Caco-2 (cell line): Measurements from ENCODE around the gene RAB19. TPM values are rescaled to one million over a fixed set of nuclear protein-coding genes. Genes with fewer than 3 reads are reported as not detected.

Experiments
- BruUV-seq: library from RNA; stranded (reverse); fragments of 400-500 nt; replicated peaks from 2 replicates; lab custom pipeline; 2021; lab: Mats Ljungman, UMichigan
- CTCF ChIA-PET: fragments of 300-600 bp; sonication (Branson Sonifier 250); formaldehyde crosslinking; loops from one replicate; lab custom pipeline; 2022; ENCODE audit warnings: antibody characterized with exemption; lab: Charles Lee
- POLR2A ChIA-PET: fragments of 300-600 bp; sonication (Branson Sonifier 250); formaldehyde crosslinking; loops from one replicate; lab custom pipeline; 2022; ENCODE audit warnings: antibody characterized with exemption; lab: Charles Lee
- DNase-seq, 2 experiments: peaks; one replicate each; pipeline versions ENCODE4 v3.0.0 to v3.0.0-alpha.2; 2020 to 2022
- H3K27me3 ChIP-seq: replicated peaks from 2 replicates; pipeline ENCODE4 v1.6.0; 2011; ENCODE audit warnings: low read length; ENCODE audit not compliant: control insufficient read depth, insufficient read depth
- H3K36me3 ChIP-seq: 2 replicates; pipeline ENCODE4 v1.5.1; 2011; ENCODE audit warnings: low read length; ENCODE audit not compliant: control insufficient read depth, insufficient read depth
- H3K4me1 ChIP-seq: fragments of 250-450 bp; sonication (Bioruptor Pico); 2 replicates; pipeline ENCODE4 v1.5.1; 2020; ENCODE audit warnings: mild to moderate bottlenecking
- H3K4me3 ChIP-seq: 2 replicates; pipeline ENCODE4 v1.5.1; 2011; ENCODE audit warnings: low read depth, mild to moderate bottlenecking, control low read depth, low read length
- H3K9me3 ChIP-seq: fragments of 250-450 bp; sonication (Bioruptor Pico); 2 replicates; pipeline ENCODE4 v1.5.1; 2020; ENCODE audit warnings: mild to moderate bottlenecking, moderate library complexity
- H3K27ac Mint-ChIP-seq: one replicate; pipeline ENCODE4 v1.8.0; 2022; ENCODE audit warnings: mixed read lengths; ENCODE audit not compliant: unreplicated experiment
- H3K27me3 Mint-ChIP-seq: one replicate; pipeline ENCODE4 v1.8.0; 2022; ENCODE audit warnings: mixed read lengths; ENCODE audit not compliant: insufficient read depth, unreplicated experiment
- H3K36me3 Mint-ChIP-seq: one replicate; pipeline ENCODE4 v1.8.0; 2022; ENCODE audit warnings: mild to moderate bottlenecking, mixed read lengths; ENCODE audit not compliant: insufficient read depth, unreplicated experiment
- H3K4me1 Mint-ChIP-seq: one replicate; pipeline ENCODE4 v1.8.0; 2022; ENCODE audit warnings: low read depth, mixed read lengths; ENCODE audit not compliant: unreplicated experiment
- H3K4me3 Mint-ChIP-seq: one replicate; pipeline ENCODE4 v1.8.0; 2022; ENCODE audit warnings: mild to moderate bottlenecking, moderate library complexity, mixed read lengths; ENCODE audit not compliant: unreplicated experiment
- H3K9me3 Mint-ChIP-seq: one replicate; pipeline ENCODE4 v1.8.0; 2022; ENCODE audit warnings: mixed read lengths; ENCODE audit not compliant: unreplicated experiment
- intact Hi-C: fragments of 100-400 bp; cut with micrococcal nuclease; formaldehyde crosslinking; loops from one replicate; pipeline ENCODE4 v1.10.0; 2022; ENCODE audit not compliant: unreplicated experiment
- total RNA-seq: library from RNA; stranded (reverse); gene quantifications from 2 replicates; pipeline ENCODE4 v1.2.3, GENCODE V29; 2022
- TF ChIP-seq, protein P1 (sequence below), 2 experiments: fragments of 200-600 bp in 1 of 2; IDR thresholded peaks; 1 replicate in 1 of 2; 2 replicates in 1 of 2; pipeline versions ENCODE4 v1.5.1 to v1.8.0; 2011 to 2022; ENCODE audit warnings: antibody characterized with exemption in 1 of 2, control low read depth in 1 of 2, inconsistent platforms in 1 of 2, low read depth in 1 of 2, low read length in 1 of 2, mild to moderate bottlenecking in 1 of 2, moderate library complexity in 1 of 2; ENCODE audit not compliant: insufficient read depth in 1 of 2, severe bottlenecking in 1 of 2, unreplicated experiment in 1 of 2

The RAB19 gene
- total RNA-seq, 1 experiment from 2014 or later, result 3.8 TPM

DNA sequence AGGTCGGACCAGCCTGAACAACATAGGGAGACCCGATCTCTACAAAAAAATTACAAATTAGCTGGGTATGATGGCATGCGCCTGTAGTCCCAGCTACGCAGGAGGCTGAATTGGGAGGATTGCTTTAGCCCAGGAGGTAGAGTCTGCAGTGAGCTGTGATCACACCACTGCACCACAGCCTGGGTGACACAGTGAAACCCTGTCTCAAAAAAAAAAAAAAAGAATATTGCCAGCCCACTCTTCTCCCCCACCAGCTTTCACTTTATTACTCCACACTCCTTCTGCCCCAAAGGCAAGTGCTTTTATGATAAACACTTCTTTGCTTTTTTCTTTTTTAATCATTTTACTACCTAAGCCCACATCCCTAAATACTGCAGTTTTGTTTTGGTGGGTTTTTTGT lies 14.8 kb downstream of the RAB19 start:
- Mint-ChIP-seq H3K36me3 (no peaks in the 10 kb centered on the region), H3K9me3 (no peaks in the 10 kb centered on the region), H3K4me3 (no peak overlapping the region), H3K27ac (no peak overlapping the region), H3K4me1 (peaks cover 8% of the 10 kb centered on the region), H3K27me3 (no peaks in the 10 kb centered on the region)
- intact Hi-C loops, result no loop called here
- BruUV-seq, result no TSS peak
- POLR2A ChIA-PET, result interaction anchor here (0.6 kb wide), 1 partner anchor 369 kb away, joined by 5 read pairs; no protein-coding TSS in a partner anchor
- no peak overlapping the region for H3K4me3 ChIP-seq
- TF ChIP-seq, protein P1, sequence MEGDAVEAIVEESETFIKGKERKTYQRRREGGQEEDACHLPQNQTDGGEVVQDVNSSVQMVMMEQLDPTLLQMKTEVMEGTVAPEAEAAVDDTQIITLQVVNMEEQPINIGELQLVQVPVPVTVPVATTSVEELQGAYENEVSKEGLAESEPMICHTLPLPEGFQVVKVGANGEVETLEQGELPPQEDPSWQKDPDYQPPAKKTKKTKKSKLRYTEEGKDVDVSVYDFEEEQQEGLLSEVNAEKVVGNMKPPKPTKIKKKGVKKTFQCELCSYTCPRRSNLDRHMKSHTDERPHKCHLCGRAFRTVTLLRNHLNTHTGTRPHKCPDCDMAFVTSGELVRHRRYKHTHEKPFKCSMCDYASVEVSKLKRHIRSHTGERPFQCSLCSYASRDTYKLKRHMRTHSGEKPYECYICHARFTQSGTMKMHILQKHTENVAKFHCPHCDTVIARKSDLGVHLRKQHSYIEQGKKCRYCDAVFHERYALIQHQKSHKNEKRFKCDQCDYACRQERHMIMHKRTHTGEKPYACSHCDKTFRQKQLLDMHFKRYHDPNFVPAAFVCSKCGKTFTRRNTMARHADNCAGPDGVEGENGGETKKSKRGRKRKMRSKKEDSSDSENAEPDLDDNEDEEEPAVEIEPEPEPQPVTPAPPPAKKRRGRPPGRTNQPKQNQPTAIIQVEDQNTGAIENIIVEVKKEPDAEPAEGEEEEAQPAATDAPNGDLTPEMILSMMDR (IDR thresholded peaks at IDR 0.05; ENCODE audit: insufficient read depth in 1 of 2, low read depth in 1 of 2, low read length in 1 of 2, severe bottlenecking in 1 of 2, unreplicated experiment in 1 of 2), result no peak
- CTCF ChIA-PET, result no interaction called here
- H3K9me3 ChIP-seq, result no peaks in the 10 kb centered on the region
- H3K27me3 ChIP-seq, result no peaks in the 10 kb centered on the region
- H3K4me1 ChIP-seq, result peaks cover 8% of the 10 kb centered on the region; the same call in 1 of the 2 replicates
- no peaks in the 10 kb centered on the region for H3K36me3 ChIP-seq
- DNase-seq, result no peak

DNA sequence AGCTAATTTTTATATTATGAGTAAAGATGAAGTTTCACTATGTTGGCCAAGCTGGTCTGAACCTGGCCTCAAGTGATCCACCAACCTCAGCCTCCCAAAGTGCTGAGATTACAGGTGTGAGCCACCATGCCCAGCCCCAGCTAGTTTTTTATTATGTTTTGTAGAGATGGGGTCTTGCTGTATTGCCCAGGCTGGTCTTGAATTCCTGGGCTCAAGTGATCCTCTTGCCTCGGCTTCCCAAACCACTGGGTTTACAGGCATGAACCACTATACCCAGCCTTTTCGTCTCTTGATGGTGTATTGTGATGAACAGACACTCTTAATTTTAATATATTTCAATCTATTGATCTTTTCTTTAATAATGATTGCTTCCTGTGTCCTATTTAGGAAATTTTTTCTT lies 17.7 kb downstream of the RAB19 start:
- Histone ChIP-seq H3K36me3 (no peaks in the 10 kb centered on the region), H3K9me3 (no peaks in the 10 kb centered on the region), H3K4me3 (no peak overlapping the region), H3K27me3 (no peaks in the 10 kb centered on the region), H3K4me1 (no peaks in the 10 kb centered on the region)
- Mint-ChIP-seq H3K4me3 (no peak overlapping the region), H3K9me3 (no peaks in the 10 kb centered on the region), H3K4me1 (no peaks in the 10 kb centered on the region), H3K27ac (no peak overlapping the region), H3K36me3 (no peaks in the 10 kb centered on the region), H3K27me3 (no peaks in the 10 kb centered on the region)
- TF ChIP-seq, protein P1 (IDR thresholded peaks at IDR 0.05; ENCODE audit: insufficient read depth in 1 of 2, low read depth in 1 of 2, low read length in 1 of 2, severe bottlenecking in 1 of 2, unreplicated experiment in 1 of 2), result no peak
- ChIA-PET POLR2A (no interaction called here), CTCF (no interaction called here)
- no peak for DNase-seq
- intact Hi-C loops, result no loop called here
- BruUV-seq, result no TSS peak

DNA sequence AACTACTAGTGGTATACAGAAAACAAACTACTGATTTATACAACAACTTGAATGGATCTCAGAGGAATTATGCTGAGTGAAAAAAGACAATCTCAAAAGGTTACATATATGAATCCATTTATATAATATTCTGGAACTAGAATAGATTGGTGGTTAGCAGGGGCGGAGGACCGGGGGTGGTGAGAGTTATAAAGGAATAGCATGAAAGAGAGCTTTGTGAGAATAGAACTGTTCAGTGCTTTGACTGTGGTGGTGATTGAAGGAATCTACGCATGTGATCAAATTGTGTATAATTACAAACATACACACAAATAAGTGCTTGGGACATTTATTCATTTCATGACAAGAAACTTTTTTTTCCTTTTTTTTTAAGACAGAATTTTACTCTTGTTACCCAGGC lies 19.6 kb downstream of the RAB19 start:
- POLR2A ChIA-PET, result no interaction called here
- no TSS peak for BruUV-seq

More for the DNA sequence above, 19.6 kb downstream of the RAB19 start:
- H3K4me3 ChIP-seq, result no peak overlapping the region
- H3K9me3 ChIP-seq, result no peaks in the 10 kb centered on the region
- H3K36me3 ChIP-seq, result no peaks in the 10 kb centered on the region
- H3K36me3 Mint-ChIP-seq, result no peaks in the 10 kb centered on the region
- CTCF ChIA-PET, result no interaction called here
- no peak for DNase-seq
- no peaks in the 10 kb centered on the region for H3K4me1 ChIP-seq
- H3K27me3 Mint-ChIP-seq, result no peaks in the 10 kb centered on the region
- no peak overlapping the region for H3K4me3 Mint-ChIP-seq
- H3K27me3 ChIP-seq, result no peaks in the 10 kb centered on the region
- H3K4me1 Mint-ChIP-seq, result no peaks in the 10 kb centered on the region
- no peak overlapping the region for H3K27ac Mint-ChIP-seq
- intact Hi-C loops, result no loop called here
- H3K9me3 Mint-ChIP-seq, result no peaks in the 10 kb centered on the region
- TF ChIP-seq, protein P1 (IDR thresholded peaks at IDR 0.05; ENCODE audit: insufficient read depth in 1 of 2, low read depth in 1 of 2, low read length in 1 of 2, severe bottlenecking in 1 of 2, unreplicated experiment in 1 of 2), result no peak
